Heart left ventricle (tissue), 13 donors: Measurements from ENCODE around the gene PPARG.

Experiments used
- POLR2A ChIP-seq, 2 donors: fragments of 450-650 bp; IDR thresholded peaks; one replicate each; pipeline ENCODE4 v1.6.1; 2017; ENCODE audit warnings: antibody characterized with exemption in 2 of 2, mild to moderate bottlenecking in 2 of 2, moderate library complexity in 2 of 2
- TF ChIP-seq, protein P1 (sequence below), 12 donors: fragments of 200-600 bp; sonication (generic) in 4 of 12; IDR thresholded peaks; one replicate each; pipeline versions ENCODE4 v1.5.0 to v1.8.0; 2018 to 2022; ENCODE audit warnings: antibody characterized with exemption in 12 of 12, mild to moderate bottlenecking in 5 of 12
- donor health status: ischemic (EF 13 %, LVEDD 7.1; RV severe dilation, severe dysfunction).
- donor health status: DM: no; HTN: yes; CAD: no.
- donor health status: DM: no; HTN: no; CAD: no.
- donor health status: ischemic (EF 25% LVEDD 6.9; RV normal size, moderate dysfunction).
- donor health status: ischemic (EF 25% LVEDD 5.7; RV mildly dilated, moderate dysfunction).
- donor health status: ischemic (EF 35%, LVEDD 5.7; RV mildly dilated, moderate dysfunction).
- donor health status: nonischemic (EF 11% LVEDD 7.7; RV severe dilation, severe dysfunction).
- donor health status: DM: yes; HTN: yes; CAD: no.
- donor health status: PGD.
- donor health status: ischemic (EF 29% LVEDD 5.4; RV normal size, mild dysfunction).
- donor health status: nonischemic (EF 23%, LVEDD 6.1; RV moderate dilation, normal function).

DNA sequence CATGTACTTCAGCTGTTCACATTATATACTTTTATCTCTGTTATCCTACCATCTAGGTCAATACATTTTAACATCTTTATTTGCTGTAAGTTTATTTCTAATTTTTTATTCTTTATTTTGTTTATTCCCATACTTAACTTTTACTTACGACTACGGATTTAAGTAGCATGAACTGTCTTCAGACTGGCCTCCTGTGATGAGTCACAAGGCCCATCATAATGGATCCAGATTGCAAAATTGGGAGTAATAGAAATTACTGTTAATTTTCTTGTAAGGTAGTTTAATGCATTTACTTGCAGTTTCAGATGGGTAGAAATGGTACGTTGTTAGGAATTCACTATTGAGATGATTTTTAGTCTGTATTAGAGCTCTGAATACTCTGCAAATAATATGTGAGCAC, 45.9 kb downstream of the PPARG start:
- TF ChIP-seq POLR2A (IDR thresholded peaks at IDR 0.05): no peak
- TF ChIP-seq, protein P1, sequence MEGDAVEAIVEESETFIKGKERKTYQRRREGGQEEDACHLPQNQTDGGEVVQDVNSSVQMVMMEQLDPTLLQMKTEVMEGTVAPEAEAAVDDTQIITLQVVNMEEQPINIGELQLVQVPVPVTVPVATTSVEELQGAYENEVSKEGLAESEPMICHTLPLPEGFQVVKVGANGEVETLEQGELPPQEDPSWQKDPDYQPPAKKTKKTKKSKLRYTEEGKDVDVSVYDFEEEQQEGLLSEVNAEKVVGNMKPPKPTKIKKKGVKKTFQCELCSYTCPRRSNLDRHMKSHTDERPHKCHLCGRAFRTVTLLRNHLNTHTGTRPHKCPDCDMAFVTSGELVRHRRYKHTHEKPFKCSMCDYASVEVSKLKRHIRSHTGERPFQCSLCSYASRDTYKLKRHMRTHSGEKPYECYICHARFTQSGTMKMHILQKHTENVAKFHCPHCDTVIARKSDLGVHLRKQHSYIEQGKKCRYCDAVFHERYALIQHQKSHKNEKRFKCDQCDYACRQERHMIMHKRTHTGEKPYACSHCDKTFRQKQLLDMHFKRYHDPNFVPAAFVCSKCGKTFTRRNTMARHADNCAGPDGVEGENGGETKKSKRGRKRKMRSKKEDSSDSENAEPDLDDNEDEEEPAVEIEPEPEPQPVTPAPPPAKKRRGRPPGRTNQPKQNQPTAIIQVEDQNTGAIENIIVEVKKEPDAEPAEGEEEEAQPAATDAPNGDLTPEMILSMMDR (IDR thresholded peaks at IDR 0.05): no peak
